Measurements from ENCODE around the gene ACAD9. TPM values are rescaled to one million over a fixed set of nuclear protein-coding genes. Genes with fewer than 3 reads are reported as not detected.
"Not testable (repeated sequence)": the region's sequence is repeated elsewhere in the genome, so short reads cannot be mapped to it uniquely, and the experiment has no call there.

ACAD9 gene
- 10 to 100 TPM; 45.3 to 45.5 TPM for total RNA-seq

- ChIA-PET CTCF (interaction anchor here (0.7 to 6.6 kb wide), 15 partner anchors 9 to 359 kb away, joined by 3 to 60 read pairs (median 5); partner anchors contain the start of gene RAB7A), POLR2A (interaction anchor here (0.6 to 2.6 kb wide), 16 partner anchors 12 to 437 kb away, joined by 3 to 25 read pairs (median 4); partner anchors contain the start of gene RPN1)
- peak within 1 kb of the TSS; percentile 95 for H3K27ac Mint-ChIP-seq
- H3K4me1 Mint-ChIP-seq (ENCODE audit: low read depth), result peaks cover 61% of the 10 kb centered on the region
- no peaks in the 10 kb centered on the region for H3K9me3 Mint-ChIP-seq
- intact Hi-C loops (cut with micrococcal nuclease), result loop anchor here (1.0 to 5.0 kb wide), 8 partner anchors 44 to 303 kb away; partner anchors contain the start of genes CNBP and RPN1
- peaks cover 19% of the 10 kb centered on the region for H3K36me3 Mint-ChIP-seq
- DNase-seq, result peak; percentile 98
- H3K27me3 Mint-ChIP-seq, result no peaks in the 10 kb centered on the region
- H3K4me3 Mint-ChIP-seq, result peak within 1 kb of the TSS; percentile 93
These were observed at the start of gene ACAD9 for GRCh38 chr3:128879125-128879969. Gene ACAD9 (plus strand): TSS chr3:128879620. CDS start chr3:128879692, 72 bp downstream.

GRCh38 chr3:128829925-128830625 lies 49.3 kb upstream of the ACAD9 start:
- CTCF ChIA-PET, result interaction anchor here (1.2 kb wide), 1 partner anchor 16 kb away, joined by 3 read pairs; no protein-coding TSS in a partner anchor
- H3K9me3 Mint-ChIP-seq; DNase-seq; H3K27me3 Mint-ChIP-seq; POLR2A ChIA-PET; intact Hi-C loops (cut with micrococcal nuclease); H3K36me3 Mint-ChIP-seq; H3K4me3 Mint-ChIP-seq; H3K27ac Mint-ChIP-seq; H3K4me1 Mint-ChIP-seq (ENCODE audit: low read depth): not testable (repeated sequence)

GRCh38 chr3:128830762-128831161 lies 48.7 kb upstream of the ACAD9 start:
- H3K27ac Mint-ChIP-seq; H3K36me3 Mint-ChIP-seq; H3K27me3 Mint-ChIP-seq; POLR2A ChIA-PET; CTCF ChIA-PET; H3K4me3 Mint-ChIP-seq; intact Hi-C loops (cut with micrococcal nuclease); H3K9me3 Mint-ChIP-seq; DNase-seq; H3K4me1 Mint-ChIP-seq (ENCODE audit: low read depth): not testable (repeated sequence)

GRCh38 chr3:128832979-128833378 lies 46.4 kb upstream of the ACAD9 start:
- H3K9me3 Mint-ChIP-seq; POLR2A ChIA-PET; H3K4me3 Mint-ChIP-seq; H3K27me3 Mint-ChIP-seq; DNase-seq; H3K36me3 Mint-ChIP-seq; CTCF ChIA-PET; intact Hi-C loops (cut with micrococcal nuclease); H3K27ac Mint-ChIP-seq; H3K4me1 Mint-ChIP-seq (ENCODE audit: low read depth): not testable (repeated sequence)

- intact Hi-C loops (cut with micrococcal nuclease), result no loop called here
- ChIA-PET POLR2A (no interaction called here), CTCF (interaction anchor here (1.0 kb wide), 1 partner anchor 217 kb away, joined by 3 read pairs; no protein-coding TSS in a partner anchor)
- Mint-ChIP-seq H3K27ac (no peak overlapping the region), H3K27me3 (no peaks in the 10 kb centered on the region), H3K4me1 (ENCODE audit: low read depth) (no peaks in the 10 kb centered on the region), H3K4me3 (no peak overlapping the region), H3K9me3 (no peaks in the 10 kb centered on the region), H3K36me3 (no peaks in the 10 kb centered on the region)
- DNase-seq, result no peak
These were observed 44.3 kb upstream of the ACAD9 start for GRCh38 chr3:128835096-128835495.

GRCh38 chr3:128841926-128842920 lies 37.2 kb upstream of the ACAD9 start:
- POLR2A ChIA-PET, result no interaction called here
- peaks cover 18% of the 10 kb centered on the region for H3K4me1 Mint-ChIP-seq (ENCODE audit: low read depth)
- no peak for DNase-seq
- H3K4me3 Mint-ChIP-seq, result no peak overlapping the region
- CTCF ChIA-PET, result interaction anchor here (0.6 kb wide), 2 partner anchors 44 to 162 kb away, joined by 3 to 5 read pairs; no protein-coding TSS in a partner anchor
- H3K9me3 Mint-ChIP-seq, result no peaks in the 10 kb centered on the region
- intact Hi-C loops (cut with micrococcal nuclease), result no loop called here
- H3K27me3 Mint-ChIP-seq, result no peaks in the 10 kb centered on the region
- H3K36me3 Mint-ChIP-seq, result no peaks in the 10 kb centered on the region
- H3K27ac Mint-ChIP-seq, result no peak overlapping the region

- no peaks in the 10 kb centered on the region for H3K36me3 Mint-ChIP-seq
- DNase-seq, result no peak
- POLR2A ChIA-PET, result no interaction called here
- H3K27ac Mint-ChIP-seq, result no peak overlapping the region
- CTCF ChIA-PET, result interaction anchor here (0.5 to 4.1 kb wide), 4 partner anchors 35 to 301 kb away, joined by 3 to 27 read pairs (median 7); partner anchors contain the start of gene ACAD9
- intact Hi-C loops (cut with micrococcal nuclease), result no loop called here
- H3K4me3 Mint-ChIP-seq, result no peak overlapping the region
- no peaks in the 10 kb centered on the region for H3K9me3 Mint-ChIP-seq
- H3K4me1 Mint-ChIP-seq (ENCODE audit: low read depth), result peaks cover 18% of the 10 kb centered on the region
- H3K27me3 Mint-ChIP-seq, result no peaks in the 10 kb centered on the region
These were observed 34.9 kb upstream of the ACAD9 start for GRCh38 chr3:128844502-128844901.

GRCh38 chr3:128845119-128845777 lies 34.2 kb upstream of the ACAD9 start:
- Mint-ChIP-seq H3K4me3 (peak overlapping the region; percentile 45), H3K27ac (no peak overlapping the region), H3K9me3 (no peaks in the 10 kb centered on the region), H3K27me3 (no peaks in the 10 kb centered on the region), H3K4me1 (ENCODE audit: low read depth) (peaks cover 18% of the 10 kb centered on the region), H3K36me3 (no peaks in the 10 kb centered on the region)
- DNase-seq, result no peak
- intact Hi-C loops (cut with micrococcal nuclease), result loop anchor here (5.0 kb wide), 1 partner anchor 43 kb away; no protein-coding TSS in a partner anchor
- CTCF ChIA-PET, result interaction anchor here (0.8 to 4.1 kb wide), 29 partner anchors 11 to 421 kb away, joined by 3 to 43 read pairs (median 4); partner anchors contain the start of genes ACAD9 and RPN1
- POLR2A ChIA-PET, result interaction anchor here (0.6 to 1.6 kb wide), 3 partner anchors 56 to 249 kb away, joined by 3 to 4 read pairs (median 4); no protein-coding TSS in a partner anchor

GRCh38 chr3:128845778-128846485 lies 33.5 kb upstream of the ACAD9 start:
- Mint-ChIP-seq H3K4me1 (ENCODE audit: low read depth) (peaks cover 18% of the 10 kb centered on the region), H3K9me3 (no peaks in the 10 kb centered on the region), H3K27ac (peak overlapping the region; percentile 84), H3K36me3 (no peaks in the 10 kb centered on the region), H3K27me3 (no peaks in the 10 kb centered on the region), H3K4me3 (peak overlapping the region; percentile 45)
- DNase-seq, result peak; percentile 92
- intact Hi-C loops (cut with micrococcal nuclease), result loop anchor here (1.0 to 5.0 kb wide), 4 partner anchors 44 to 227 kb away; no protein-coding TSS in a partner anchor
- POLR2A ChIA-PET, result interaction anchor here (0.6 to 1.6 kb wide), 4 partner anchors 57 to 248 kb away, joined by 3 to 4 read pairs (median 4); no protein-coding TSS in a partner anchor
- CTCF ChIA-PET, result interaction anchor here (0.8 to 4.1 kb wide), 30 partner anchors 10 to 422 kb away, joined by 3 to 43 read pairs (median 4); partner anchors contain the start of genes ACAD9 and RPN1

- H3K36me3 Mint-ChIP-seq, result no peaks in the 10 kb centered on the region
- ChIA-PET POLR2A (interaction anchor here (0.6 to 1.6 kb wide), 3 partner anchors 58 to 211 kb away, joined by 3 to 4 read pairs (median 4); no protein-coding TSS in a partner anchor), CTCF (interaction anchor here (0.9 to 4.1 kb wide), 26 partner anchors 17 to 229 kb away, joined by 3 to 43 read pairs (median 4); partner anchors contain the start of genes ACAD9 and RPN1)
- H3K4me1 Mint-ChIP-seq (ENCODE audit: low read depth), result peaks cover 18% of the 10 kb centered on the region
- peak; percentile 50 for DNase-seq
- H3K9me3 Mint-ChIP-seq, result no peaks in the 10 kb centered on the region
- H3K4me3 Mint-ChIP-seq, result peak overlapping the region; percentile 45
- intact Hi-C loops (cut with micrococcal nuclease), result loop anchor here (1.0 to 5.0 kb wide), 4 partner anchors 44 to 228 kb away; no protein-coding TSS in a partner anchor
- no peaks in the 10 kb centered on the region for H3K27me3 Mint-ChIP-seq
- peak overlapping the region; percentile 84 for H3K27ac Mint-ChIP-seq
These were observed 32.9 kb upstream of the ACAD9 start for GRCh38 chr3:128846486-128846891.
